Endothelial cell of umbilical vein (primary cell): ENCODE results near the gene NUBPL.

Experiments used
- EZH2 ChIP-seq: IDR thresholded peaks from 2 replicates; pipeline ENCODE4 v1.6.1; 2012; ENCODE audit warnings: borderline replicate concordance, low read depth, mild to moderate bottlenecking, moderate library complexity, low read length, inconsistent platforms; ENCODE audit not compliant: severe bottlenecking
- MYC ChIP-seq: IDR thresholded peaks from one replicate; pipeline ENCODE4 v1.6.1; 2011; ENCODE audit warnings: mild to moderate bottlenecking, low read depth, low read length
- POLR2A ChIP-seq: IDR thresholded peaks from 2 replicates; pipeline ENCODE4 v1.6.1; 2012; ENCODE audit warnings: low read depth, mild to moderate bottlenecking, control low read depth, low read length
- POLR2AphosphoS5 ChIP-seq: IDR thresholded peaks from 2 replicates; pipeline ENCODE4 v1.6.1; 2012; ENCODE audit warnings: low read depth, mild to moderate bottlenecking, control low read depth, low read length, moderate library complexity; ENCODE audit not compliant: insufficient read depth
- TF ChIP-seq, protein P1 (sequence below), 2 donors: IDR thresholded peaks; 1 replicate in 1 of 2; 2 replicates in 1 of 2; pipeline ENCODE4 v1.5.1; 2011; ENCODE audit warnings: low read length in 2 of 2, mild to moderate bottlenecking in 2 of 2, moderate library complexity in 2 of 2, control low read depth in 1 of 2, inconsistent platforms in 1 of 2, low read depth in 1 of 2; ENCODE audit not compliant: insufficient read depth in 1 of 2; ENCODE audit errors: extremely low read depth in 1 of 2
- TF ChIP-seq, protein P2 (sequence below): IDR thresholded peaks from 2 replicates; pipeline ENCODE4 v1.6.1; 2011; ENCODE audit not compliant: insufficient read depth, insufficient read length

- TF ChIP-seq, protein P1, sequence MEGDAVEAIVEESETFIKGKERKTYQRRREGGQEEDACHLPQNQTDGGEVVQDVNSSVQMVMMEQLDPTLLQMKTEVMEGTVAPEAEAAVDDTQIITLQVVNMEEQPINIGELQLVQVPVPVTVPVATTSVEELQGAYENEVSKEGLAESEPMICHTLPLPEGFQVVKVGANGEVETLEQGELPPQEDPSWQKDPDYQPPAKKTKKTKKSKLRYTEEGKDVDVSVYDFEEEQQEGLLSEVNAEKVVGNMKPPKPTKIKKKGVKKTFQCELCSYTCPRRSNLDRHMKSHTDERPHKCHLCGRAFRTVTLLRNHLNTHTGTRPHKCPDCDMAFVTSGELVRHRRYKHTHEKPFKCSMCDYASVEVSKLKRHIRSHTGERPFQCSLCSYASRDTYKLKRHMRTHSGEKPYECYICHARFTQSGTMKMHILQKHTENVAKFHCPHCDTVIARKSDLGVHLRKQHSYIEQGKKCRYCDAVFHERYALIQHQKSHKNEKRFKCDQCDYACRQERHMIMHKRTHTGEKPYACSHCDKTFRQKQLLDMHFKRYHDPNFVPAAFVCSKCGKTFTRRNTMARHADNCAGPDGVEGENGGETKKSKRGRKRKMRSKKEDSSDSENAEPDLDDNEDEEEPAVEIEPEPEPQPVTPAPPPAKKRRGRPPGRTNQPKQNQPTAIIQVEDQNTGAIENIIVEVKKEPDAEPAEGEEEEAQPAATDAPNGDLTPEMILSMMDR (IDR thresholded peaks at IDR 0.05; ENCODE audit: extremely low read depth in 1 of 2, insufficient read depth in 1 of 2, low read depth in 1 of 2, low read length in 2 of 2), result no peak
- TF ChIP-seq, protein P2, sequence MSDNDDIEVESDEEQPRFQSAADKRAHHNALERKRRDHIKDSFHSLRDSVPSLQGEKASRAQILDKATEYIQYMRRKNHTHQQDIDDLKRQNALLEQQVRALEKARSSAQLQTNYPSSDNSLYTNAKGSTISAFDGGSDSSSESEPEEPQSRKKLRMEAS, result no peak
- TF ChIP-seq MYC (no peak), POLR2AphosphoS5 (no peak), POLR2A (no peak), EZH2 (no peak)
Measured at GRCh38 chr14:31727797-31728196, 166.6 kb downstream of the NUBPL start.
